Measurements from ENCODE around the gene PMP22.
"Not testable (repeated sequence)": the region's sequence is repeated elsewhere in the genome, so short reads cannot be mapped to it uniquely, and the experiment has no call there.

The PMP22 gene

DNA sequence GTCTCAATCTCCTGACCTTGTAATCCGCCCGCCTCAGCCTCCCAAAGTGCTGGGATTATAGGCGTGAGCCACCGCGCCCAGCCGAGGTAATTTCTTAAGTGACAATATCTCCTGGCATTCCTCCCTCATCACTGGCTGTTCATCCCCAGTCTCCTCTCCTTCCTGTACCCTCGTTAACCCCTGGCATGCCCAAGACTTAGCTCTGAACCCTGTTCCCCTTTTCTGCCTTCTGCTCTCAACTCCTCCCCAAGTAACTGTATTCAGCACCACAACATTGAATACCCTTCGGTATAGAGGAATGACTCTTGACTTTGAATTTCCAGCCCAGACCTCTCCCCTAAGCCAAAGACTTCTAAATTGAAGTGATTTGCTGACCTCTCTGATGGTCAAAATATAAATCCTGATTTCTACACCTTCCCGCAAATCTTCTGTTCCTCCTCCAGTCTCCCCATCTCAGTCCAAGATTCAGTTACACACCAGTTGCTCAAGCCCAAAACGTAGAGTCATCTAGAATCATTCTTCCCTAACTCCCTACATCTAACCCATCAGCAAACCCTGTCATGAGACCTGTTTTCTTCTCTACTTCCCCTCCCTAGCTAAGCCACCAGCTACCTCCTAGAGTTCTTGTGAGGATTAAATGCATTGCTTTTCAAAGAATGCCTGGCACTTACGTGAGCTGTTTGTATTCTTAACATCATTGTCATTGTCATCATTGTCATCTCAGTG is 14.8 kb downstream of the PMP22 start:
- no peak for DNase-seq

- DNase-seq: no peak
These were observed 15.6 kb downstream of the PMP22 start for GRCh38 chr17:15249487-15249886.

GRCh38 chr17:15247891-15248529 is 17.1 kb downstream of the PMP22 start:
- DNase-seq: no peak

GRCh38 chr17:15245054-15245453 is 20.1 kb downstream of the PMP22 start:
- DNase-seq: no peak

DNA sequence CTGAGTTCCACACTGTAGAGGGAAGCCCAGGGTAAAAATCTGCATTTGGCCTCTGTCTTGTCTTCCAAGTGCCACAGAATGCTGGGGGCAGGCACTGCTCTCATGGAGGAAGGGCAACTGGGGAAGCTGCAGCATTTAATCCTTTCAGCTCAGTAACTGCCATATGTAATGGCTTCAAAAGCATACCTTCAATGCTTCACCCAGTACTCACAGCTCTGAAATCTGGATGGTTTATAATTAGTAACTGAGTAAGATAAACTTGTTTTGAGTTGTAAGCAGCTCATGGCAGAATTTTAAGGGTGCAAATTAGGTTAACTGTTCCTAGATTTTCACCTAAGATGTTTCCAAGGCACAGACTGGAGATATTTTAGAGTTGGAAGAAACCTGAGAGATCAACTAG is 24.5 kb downstream of the PMP22 start:
- no peak for DNase-seq

GRCh38 chr17:15239491-15239890 is 25.6 kb downstream of the PMP22 start:
- no peak for DNase-seq

GRCh38 chr17:15238676-15239422 is 26.3 kb downstream of the PMP22 start:
- no peak for DNase-seq

- no peak for DNase-seq
These were observed 27.1 kb downstream of the PMP22 start for GRCh38 chr17:15238057-15238456.

- DNase-seq: no peak
These were observed 28.1 kb downstream of the PMP22 start for GRCh38 chr17:15237106-15237425.

DNA sequence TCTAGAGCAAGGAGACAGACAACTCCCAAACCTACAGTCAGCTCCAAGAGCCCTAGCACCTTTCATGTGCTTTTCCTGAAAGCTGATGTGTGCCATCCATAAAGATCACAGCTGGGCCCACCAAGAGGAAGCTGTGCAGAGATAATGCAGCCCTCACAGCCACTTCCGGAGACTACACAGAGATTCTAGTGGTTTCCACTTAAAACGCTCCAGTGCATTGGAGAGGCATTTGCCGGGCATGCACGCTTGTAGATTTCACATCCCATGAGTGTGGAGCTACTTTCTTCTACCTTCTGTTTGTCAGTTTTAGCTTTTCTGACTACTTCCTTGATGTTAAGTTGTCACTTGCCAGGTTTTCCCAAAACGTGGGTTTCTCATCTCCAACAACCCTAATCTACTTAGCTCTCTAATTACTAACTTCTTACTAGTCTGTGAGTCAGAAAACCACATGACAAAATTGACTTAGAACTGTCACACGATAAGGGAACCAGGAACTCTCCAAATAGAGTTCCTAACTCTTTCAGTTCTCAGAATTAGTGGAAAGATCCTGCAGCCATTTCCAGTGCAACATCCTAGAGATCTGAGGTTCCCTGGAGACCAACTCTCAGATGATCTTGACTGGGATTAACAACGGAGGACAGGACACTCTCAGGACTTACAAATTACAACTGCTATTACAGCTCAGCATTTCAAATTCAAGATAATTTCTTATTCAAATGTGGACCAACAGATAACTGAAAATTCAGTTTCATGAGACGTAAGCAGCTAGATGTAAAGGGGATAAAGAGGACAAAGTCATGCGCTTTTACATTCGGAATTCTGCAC is 28.6 kb downstream of the PMP22 start:
- DNase-seq: no peak

DNA sequence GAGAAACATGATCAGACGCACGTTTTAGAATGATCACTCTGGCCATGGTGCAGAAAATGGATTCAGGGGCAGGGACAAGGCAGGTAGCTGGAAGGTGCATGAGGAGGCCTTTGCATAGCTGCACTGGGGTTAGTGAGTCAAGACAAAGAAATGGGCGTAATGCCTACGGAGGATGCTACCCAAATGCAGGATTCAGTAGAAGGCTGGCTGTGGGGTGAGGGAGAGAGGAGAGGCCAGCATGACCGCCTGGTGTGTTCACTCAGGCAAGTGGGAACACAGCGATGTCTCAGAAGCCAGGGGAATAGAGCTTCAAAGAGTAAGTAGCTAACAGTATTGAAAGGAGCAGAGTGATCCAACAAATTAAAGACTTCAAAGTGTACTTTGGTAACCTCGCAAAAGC is 31.2 kb downstream of the PMP22 start:
- no peak for DNase-seq

DNA sequence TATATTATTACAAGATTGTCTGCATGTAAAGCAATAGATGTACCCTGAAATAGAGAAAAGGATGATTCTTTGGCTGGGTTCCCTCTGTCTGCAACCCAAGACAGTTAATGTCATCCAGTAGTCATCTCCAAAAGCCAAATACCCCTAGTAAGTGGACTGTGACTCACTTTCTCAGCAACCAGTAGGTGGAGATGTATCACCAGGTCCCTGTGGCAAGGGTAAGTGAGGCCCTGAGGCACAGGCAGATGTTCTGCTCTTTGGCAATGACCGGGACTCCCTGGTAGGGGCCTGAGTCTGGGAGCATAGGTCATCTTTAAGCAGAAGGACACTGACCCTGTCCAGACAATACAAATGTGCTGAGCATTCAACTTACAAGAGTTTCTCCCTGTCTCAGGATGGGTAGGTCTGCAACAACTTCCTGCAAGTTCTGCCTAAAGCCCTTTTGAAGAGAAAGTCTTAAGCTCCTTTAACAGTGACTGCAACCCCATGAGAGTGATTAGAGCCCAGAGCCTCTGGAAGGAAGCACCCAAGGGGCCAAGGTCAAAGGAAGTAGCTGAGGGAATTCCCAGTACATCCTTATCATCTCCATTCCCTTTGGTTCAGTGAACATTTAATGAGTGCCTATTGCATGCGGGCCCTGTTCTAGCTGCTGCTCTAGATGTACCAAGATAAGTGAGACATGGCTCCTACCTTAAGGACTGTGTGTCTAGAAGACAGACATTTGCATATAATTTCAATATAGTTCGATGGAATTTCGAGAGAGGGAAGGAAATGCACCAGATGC is 31.9 kb downstream of the PMP22 start:
- DNase-seq: no peak

DNA sequence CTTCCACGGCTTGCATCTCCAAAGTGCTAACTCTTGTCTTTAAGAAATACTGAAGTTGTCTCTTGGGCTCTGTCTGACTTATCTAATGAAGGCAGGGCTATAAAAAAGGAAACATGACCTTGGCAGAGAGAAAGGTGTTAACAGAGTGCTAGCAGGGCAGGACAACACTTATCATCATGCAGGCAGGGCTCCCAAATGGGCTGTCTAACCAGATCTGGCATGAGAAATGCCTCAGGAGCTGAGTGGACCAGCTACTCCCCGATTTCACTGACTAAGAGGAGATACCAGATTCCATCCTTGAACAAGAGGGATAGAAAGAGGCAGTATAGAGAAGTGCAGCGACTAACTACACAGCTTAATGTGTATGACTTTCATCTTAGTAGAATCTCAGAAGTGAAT is 32.6 kb downstream of the PMP22 start:
- no peak for DNase-seq

DNA sequence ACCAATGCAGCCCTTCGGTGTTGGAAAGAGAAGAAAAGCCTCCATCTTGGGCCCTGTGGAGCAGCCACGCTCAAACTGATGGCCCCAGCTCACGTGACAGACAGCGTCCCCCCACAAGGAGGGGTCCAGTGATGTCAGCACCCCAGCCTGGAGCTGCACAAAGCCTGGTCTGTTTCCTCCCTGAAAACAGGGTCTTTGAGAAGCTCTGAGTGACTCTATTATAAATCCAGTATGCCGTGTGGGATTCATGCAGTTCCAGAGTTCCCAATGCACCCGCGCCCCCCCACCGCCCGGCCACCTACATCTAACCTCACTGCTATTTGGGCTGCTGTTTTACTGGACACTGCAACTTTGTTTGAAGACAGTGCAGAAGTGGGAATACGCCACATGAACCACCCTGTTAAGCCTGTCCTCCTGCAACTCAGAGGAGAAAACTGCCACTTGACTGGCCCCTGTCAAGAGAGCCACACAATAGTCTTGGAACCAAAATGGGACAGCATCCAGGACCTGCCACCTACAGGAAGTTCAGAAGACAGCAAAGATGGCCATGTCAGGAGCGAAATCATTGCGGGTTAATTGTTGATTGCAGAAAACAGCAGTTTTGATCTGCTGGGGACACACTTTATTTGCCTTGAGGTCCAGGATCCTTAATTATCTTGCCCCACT is 33.1 kb downstream of the PMP22 start:
- DNase-seq: no peak

GRCh38 chr17:15230866-15231265 is 34.3 kb downstream of the PMP22 start:
- no peak for DNase-seq

DNA sequence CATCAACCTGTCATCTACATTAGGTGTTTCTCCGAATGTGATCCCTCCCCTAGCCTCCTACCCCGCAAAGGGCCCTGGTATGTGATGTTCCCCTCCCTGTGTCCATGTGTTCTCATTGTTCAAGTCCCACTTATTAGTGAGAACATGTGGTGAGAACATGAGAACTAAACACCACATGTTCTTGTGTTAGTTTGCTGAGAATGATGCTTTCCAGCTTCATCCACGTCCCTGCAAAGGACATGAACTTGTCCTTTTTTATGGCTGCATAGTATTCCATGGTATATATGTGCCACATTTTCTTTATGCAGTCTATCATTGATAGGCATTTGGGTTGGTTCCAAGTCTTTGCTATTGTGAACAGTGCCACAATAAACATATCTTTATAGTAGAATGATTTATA is 43.3 kb downstream of the PMP22 start:
- not testable (repeated sequence) for DNase-seq

GRCh38 chr17:15220785-15221184 is 44.3 kb downstream of the PMP22 start:
- no peak for DNase-seq

- DNase-seq: no peak
These were observed 48.6 kb downstream of the PMP22 start for GRCh38 chr17:15216481-15216880.

- DNase-seq: no peak
These were observed 51.6 kb downstream of the PMP22 start for GRCh38 chr17:15213381-15214087.

DNA sequence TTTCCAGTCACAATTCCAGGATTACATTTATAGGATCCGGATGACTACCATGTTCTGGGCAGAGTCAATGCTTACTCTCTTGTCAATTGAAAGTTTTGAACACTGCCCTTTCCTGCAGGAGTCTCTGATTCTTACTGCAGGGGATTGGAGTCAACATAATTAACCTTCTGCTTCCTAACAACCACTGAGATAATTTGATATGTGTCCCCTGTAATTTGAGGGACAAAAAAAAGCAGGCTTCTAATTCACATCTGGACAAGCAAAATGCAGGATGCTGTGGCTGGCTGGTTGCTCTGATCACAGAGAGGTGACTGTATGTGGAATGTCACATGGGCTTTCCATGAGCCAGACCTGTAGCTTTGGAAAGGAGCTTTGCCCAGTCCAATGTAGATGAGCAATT is 54.9 kb downstream of the PMP22 start:
- DNase-seq: no peak

DNA sequence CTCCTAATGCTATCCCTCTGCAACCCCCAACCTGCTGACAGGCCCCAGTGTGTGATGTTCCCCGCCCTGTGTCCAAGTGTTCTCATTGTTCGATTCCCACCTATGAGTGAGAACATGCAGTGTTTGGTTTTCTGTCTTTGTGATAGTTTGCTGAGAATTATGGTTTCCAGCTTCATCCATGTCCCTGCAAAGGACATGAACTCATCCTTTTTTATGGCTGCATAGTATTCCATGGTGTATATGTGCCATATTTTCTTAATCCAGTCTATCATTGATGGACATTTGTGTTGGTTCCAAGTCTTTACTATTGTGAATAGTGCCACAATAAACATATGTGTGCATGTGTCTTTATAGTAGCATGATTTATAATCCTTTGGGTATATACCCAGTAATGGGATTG is 62.1 kb downstream of the PMP22 start:
- not testable (repeated sequence) for DNase-seq
